Right kidney (tissue), 1 donor: ENCODE data around the gene PRKAG2.

ENCODE experiments used
- DNase-seq: peaks from one replicate; pipeline ENCODE4 v3.0.0-alpha.2; 2016

Gene PRKAG2

DNA sequence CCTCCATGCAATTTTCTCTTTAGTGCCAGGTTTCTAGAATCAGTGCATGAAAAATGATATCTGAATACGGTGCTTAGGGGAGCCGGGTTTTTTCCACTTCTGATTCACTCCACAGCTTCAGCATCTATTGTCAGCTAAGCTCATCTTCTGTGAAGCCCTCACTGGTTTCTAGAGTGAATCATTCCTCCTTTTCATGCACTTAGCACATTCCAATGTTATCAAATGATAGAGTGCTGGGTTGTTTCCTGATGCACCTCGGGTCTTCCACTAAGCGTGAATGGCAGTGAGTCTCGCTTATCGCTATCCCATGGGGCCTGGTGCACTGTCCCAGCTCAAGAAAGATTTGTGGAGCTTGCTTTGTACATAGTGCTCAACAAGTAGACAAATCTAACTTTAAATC lies 186.3 kb downstream of the PRKAG2 start:
- DNase-seq: no peak

DNA sequence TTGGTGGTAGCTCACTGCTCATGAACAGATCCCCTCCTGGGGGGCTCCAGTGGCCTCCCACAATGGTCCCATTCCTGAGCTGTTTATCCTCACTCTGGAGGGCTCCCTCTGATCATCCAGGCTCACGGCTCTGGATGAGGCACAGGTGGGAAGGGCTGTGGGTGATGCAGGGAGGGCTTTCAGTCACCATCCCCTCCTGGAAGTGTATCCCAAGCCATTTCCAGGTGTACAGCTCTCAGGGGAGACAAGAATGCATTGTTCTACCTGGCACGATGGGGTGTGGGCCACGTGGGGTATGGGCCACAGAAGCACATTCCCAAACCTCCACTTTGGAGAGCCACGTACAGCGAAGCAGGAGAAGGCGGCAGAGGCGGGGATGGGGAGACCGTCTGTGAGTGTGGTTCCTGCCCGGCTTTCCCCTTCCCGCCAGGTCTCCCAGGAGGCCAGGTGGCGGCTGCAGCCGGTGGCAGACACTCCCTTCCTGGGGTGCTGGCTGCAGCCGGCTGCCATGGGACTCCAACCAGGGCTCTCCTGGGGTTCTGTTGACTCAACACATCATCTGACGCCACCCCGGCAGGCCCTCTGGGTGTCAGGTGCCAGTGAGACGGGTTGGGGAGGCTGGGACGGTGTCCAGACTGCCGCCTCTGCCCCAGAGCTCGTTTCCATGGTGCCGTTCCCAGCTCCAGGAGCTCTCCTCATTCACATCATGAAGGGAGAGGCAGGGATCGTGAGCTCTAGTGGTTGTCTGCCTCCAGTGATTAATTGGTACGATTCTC lies 187.5 kb downstream of the PRKAG2 start:
- no peak for DNase-seq

DNA sequence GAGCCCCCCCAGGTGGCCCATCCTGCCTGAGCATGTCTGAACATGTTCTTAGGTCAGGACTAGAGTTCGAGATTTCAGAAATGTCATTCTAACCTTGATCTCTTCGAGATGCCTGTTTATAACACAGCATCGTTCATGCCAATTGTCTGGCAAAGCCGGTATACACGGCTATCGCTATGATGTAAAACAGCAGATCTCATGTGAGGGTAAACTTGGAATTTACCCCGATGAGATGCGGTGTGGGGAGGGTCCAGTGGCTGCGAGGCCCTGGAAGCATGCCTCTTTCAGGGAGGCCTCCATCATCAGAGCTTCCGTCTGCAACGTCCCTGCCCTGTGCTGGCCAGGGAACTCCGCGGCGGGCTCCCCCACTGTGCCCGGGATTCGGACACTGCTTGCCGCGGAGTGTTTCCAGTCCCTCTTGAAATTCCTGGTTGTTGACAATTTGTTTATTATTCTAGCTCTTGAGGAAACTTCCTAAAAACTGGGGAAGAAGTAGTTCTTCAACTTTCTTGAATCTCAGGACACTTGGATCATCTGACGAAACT lies 188.6 kb downstream of the PRKAG2 start:
- no peak for DNase-seq

DNA sequence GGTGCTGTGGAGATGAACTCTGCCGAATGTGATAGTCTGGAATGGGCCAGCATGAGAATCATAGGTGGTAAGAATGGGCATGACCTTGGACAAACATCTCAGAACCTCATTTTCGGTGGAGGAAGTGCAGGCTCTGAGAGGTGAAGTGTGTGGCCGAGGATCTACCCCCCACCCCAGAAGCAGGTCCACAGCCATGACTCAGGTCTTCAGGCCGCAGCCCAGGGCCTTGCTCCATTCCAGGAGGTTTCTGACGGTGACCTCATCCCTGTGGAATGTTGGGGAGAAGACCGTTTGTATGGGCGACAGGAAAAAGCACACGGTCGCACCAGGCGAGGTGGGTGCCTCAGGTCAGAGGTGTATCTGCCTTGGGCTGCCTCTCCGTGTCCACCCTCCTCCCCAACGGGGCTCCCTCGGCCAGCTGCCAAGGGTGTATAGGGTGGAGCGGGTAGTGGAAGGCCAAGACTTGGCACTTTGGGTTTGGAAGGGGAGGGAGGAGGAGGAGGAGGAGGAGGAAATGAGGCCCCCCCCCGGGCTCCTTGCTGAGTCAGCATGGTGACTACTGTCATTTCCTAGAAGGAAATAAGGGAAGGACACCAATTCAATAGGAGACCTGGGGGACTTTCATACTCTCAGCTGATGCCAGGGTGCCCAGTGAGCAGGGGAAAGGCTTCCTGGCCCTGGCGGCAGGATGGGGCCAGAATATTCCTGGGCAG lies 189.2 kb downstream of the PRKAG2 start:
- no peak for DNase-seq

DNA sequence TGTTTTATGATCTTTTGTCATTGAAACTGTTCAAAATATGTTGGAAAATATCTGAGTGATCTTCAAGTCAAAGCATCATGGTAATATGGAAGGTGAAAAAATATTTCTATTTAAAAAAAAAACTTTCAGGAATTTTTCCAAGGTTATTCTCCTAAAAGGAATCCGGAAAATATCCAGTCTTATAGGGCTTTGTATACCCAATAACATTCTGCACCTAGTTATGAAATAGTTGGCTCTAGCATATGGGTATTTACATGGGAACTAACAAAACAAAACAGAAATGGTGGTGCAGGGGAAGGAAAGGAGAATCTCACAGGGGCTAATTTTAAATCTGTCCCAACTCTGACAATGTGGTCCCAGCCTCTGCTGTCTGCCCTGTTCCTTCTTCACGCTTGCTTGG lies 190.1 kb downstream of the PRKAG2 start:
- no peak for DNase-seq

DNA sequence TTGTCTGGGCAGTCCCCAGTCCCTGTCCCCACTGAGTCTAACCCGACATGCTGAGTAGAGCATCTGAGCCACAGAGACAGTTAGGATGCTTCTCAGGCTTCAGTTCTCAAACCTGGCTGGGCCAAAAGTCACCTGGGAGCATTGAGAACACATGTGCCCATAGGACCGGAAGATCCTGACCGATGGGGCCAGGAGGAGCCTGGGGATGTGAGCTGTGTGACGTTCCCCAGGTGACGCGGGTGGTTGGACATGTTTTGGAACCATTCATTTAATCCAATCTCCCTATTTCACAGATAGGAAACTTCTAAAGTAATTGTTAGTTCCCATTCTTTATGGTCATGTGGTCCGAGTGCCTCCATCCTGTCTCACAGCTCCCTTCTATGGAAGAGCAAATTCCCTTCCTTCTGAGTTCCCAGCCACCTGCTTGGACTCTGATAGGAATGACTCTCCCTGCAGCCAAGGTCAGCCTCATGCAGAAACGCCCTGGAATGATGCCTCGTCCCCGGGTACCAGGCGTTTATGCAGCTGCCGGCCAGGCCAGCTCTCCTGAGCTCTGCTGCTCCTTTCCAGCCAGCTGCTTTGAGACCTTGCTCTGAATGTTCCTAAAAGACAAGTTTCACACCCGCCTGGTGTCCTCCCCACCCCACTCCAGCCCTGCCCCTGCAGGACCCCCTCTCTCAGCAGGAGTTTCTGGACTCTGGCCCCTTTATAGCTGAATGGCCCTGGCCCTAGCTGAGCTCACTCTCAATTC lies 190.7 kb downstream of the PRKAG2 start:
- no peak for DNase-seq

DNA sequence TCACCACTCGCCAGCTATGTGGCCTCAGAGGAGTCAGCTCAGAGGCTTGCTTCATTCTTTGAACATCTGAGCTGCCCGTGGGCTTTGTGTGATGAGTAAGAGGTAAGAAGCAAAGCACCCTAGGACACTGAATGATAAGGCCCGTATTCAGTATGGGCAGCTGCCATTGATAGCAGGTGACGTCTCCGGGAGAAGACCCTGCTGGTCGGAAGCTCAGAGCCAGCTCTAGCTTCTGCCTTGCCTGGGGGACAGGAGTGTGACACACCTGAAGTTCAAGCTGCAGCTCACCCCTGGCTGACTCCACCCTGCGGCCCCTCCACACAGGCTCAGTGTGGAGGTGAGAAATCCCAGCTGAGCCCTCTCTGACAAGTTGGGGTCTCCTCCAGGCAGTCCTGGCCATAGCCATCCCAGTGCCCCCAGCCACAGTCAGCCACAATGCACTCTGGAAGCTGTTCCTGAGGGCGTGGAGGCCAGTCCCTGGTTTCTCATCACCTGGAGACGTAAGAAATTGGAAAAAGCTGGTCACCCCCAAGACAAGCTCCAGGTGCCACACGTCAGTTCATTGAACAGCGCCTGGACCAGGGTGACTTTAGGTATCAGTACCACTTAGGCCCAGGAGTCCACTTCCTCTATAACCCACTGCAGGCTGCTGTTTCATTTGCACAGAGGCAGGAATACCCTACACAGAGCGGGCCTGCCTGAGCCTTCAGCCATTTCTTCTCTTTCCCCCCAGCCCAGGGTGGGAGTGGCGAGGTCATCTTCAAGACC lies 192.3 kb downstream of the PRKAG2 start:
- DNase-seq: no peak

DNA sequence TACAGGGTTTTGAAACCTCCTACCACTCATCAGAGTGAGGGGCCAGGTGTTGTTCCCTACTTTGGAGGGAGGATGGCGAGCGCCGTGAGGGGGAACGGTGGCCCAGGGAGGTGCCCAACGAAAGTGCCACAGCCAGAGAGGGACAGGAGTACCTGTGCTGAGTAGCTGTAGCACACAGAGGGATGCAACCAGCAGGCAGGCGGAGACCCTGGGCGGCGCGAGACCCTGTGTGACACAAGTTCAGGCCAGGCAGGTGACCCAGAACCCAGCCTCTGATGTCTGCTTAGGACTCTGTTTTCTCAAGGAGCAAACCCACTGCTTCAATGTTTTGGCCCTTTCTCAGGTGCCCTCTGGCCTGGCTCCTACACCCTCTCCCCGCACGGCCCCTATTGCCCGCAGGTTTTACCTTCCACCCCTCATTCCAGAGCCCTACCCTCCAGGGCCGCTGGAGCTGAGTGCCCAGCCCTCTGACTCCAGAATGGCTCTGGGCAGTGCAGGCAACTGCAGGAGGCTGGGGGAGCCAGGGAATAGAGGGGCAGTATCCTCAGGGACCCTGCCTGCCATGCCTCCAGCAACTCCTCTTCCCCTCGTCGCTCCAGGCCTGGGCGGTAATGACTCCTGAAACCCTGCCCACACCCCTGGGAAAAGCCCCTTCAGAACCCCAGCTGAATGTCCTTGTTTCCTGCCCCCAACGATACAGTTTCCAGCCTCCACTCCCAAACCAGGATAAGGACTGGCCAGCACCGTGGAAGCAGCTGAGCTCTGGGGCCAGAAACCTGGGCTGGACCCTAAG lies 193.1 kb downstream of the PRKAG2 start:
- DNase-seq: no peak

DNA sequence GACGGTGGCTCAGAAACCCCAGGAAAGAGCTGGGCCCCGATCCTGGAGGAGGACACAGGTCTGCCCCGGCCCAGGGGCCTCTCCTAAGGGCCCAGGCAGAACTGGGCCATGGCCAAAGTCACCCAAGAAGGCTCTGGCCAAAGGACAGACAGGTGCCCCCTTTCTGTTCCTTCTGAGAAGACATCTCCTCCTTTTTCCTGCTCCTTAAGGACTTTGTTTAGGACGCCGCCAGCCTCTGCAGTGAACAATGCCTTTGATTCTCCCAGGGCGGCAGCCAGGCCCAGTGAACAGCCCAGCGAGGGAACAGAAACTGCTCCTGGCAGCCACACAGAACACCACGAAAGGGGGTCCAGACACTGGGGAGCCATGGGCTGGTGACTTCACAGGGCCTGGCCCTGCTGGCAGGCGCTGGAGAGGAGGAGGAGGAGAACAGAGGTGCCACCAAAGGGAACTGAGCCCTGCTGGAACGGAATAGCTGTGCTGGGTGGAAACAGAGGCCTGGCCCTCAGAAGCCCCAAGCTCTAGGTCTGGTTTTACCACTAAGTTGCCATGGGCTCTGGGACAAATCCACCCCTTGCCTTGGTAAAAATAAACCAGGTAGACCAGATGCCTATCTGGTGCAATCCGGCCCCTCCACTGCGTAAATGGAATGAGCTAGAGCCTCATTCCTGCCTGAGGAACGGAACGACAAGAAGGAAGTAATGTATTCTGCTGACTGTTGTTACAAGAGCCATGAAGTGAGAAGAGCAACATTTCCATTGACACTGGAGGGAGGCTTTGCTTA lies 193.9 kb downstream of the PRKAG2 start:
- no peak for DNase-seq

DNA sequence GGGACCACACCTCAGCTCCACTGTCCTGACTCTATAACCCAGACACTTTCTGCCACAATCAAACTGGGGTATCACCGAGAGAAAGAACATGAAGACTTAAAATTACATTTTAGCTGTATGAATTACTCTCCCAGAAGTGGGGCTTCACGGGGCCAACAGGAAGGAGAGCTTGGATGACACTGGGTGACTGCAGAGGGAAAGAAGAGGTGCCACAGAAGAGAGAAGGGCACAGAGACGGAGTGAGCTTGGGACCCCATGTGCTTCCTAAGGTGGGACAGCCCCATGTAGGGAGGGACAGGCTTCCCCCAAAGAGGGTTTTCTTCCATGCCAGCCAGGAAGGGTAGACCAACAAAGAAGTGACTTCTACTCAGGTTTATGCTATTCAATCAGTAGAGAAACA lies 195.2 kb downstream of the PRKAG2 start:
- no peak for DNase-seq

DNA sequence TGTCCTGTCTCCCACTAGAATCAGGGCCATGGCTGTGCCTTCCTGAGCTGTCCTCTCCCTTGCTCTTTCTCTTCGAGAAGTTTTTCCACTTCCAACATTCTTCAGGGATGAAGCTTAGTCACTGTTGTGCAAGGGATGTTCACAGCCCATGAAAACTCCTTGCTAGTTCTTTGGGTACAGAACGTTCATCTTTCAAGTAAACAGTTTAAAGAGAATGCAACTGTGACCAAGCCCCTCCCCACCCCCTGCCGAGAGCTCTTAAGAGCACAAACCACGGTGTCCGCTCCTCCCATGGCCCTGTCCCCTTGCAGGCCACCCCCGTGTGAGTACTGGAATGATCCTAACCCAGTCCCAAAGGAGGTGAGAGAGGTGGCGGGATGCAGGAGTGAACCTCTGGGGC lies 196.1 kb downstream of the PRKAG2 start:
- no peak for DNase-seq

DNA sequence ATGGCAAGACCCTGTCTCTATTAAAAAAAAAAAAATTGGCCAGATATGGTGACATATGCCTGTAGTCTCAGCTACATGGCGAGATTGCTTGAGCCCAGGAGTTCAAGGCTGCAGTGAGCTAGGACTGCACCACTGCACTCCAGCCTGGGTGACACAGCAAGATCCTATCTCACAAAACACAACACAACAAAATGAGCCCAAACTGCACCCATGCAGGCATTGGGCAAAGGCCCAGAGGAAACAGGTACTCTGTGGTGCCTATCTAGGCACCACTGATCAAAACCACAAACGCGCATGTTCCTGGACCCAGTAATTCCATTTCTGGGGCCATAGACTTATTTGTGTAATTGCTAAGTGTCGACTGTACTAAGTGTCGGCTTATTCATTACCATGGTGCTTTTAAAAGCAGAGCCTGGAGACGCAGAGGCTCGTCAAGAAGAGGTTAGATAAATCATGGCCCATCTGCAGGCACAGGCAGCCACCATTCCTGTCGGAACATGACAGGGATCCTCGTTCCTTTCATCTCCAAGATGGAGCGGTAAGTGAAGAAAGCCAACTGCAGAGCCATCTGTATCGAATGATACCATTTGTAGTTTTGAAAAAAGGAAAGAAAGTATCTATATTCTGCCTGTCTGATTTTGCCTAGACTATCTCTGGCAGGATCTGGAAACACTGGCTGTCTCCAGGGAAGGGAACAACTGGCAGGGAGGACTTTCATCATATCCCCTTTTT lies 196.9 kb downstream of the PRKAG2 start:
- no peak for DNase-seq

DNA sequence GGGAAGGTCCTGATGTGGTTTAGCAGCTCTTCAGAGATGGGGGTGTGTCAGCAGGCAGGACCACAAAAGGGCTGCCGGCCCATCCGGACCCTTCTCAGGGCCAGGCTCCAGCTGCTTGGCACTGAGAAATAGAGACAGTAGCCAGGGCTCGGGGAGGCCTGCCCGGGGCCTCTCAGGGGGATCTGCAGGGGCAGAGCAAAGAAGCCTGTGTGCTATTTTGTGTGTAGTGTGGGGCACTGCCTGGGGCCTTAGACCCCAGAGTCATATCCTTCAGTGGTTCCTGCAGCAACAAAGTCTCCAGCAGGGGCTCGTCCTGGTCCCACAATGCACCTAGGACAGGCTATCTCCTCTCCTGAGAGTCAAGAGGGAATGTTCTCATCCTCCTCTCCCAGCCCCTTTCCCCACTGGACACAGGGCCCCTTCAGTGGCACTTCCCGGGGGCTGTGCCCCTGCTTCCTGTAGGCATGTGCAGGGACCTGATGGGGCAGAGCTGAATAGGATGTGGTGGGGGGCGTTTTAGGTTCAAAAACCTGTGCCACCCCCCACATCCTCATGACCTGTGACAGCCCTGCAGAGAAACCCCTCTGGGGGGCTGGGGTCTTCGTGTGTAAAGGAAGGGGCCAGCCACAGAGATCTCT lies 197.7 kb downstream of the PRKAG2 start:
- no peak for DNase-seq

DNA sequence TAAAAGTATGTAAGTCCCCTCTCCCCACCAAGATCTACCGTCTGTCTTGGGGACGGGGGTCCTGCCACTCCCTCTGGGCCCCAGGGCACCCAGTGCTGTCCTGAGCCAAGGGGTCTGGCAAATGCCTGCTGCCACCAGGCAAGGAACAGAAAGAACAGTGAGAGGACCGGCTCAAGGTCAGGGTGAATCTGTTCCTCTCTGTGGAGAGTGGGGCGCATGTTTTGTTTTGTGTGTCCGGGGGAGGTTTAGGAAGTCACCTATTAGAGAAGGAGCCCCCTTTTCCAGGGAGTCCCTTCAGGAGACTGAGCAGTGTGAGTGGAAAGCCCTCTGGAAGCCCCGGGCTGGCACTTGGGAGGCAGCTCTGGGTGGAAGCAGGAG lies 198.7 kb downstream of the PRKAG2 start:
- no peak for DNase-seq

DNA sequence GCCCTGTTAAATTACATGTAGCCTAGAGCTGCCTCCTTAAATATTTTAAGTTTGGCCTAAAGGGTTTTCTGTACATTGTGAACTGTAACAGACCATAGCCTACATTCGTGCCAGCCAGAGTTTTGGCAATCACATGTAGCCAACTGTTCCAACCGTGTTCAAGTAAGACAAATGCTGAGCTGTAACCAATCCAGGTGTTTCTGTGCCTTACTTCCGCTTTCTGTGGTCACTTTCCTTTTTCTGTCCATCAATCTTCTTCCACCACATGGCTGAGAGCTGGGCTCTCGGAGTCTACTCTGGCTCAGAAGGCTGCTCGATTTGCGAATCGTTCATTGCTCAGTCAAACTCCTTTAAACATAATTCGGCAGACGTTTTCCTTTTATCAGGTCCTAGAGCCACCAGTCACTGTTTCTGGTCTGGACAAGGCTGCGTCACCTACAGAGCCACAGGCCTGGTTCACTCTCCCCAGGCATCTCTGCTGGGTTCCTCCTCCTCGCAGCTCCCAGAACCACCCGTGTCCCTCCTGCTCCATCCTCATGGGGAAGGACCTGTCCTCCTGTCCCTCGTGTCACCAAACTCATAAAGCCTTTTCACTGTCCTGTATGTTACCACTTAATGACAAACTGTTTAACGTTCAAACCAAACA lies 199.2 kb downstream of the PRKAG2 start:
- no peak for DNase-seq

DNA sequence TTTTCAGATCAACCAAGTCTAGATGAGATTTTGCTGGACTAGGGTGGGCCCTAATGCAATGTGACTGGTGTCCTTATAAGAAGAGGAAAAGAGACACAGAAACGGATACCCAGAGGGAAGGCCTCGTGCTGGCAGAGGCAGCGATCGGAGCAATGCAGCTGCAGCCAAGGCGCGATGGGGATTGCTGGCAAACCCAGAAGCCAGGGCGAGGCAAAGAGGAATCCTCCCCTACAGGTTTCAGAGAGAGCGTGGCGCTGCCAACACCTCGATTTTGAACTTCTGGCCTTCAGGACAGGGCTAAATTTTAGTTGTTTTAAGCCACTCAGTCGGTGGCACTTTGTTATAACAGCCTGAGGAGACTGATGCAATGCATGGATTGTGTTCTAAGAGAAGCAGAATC lies 200.2 kb downstream of the PRKAG2 start:
- DNase-seq: no peak

DNA sequence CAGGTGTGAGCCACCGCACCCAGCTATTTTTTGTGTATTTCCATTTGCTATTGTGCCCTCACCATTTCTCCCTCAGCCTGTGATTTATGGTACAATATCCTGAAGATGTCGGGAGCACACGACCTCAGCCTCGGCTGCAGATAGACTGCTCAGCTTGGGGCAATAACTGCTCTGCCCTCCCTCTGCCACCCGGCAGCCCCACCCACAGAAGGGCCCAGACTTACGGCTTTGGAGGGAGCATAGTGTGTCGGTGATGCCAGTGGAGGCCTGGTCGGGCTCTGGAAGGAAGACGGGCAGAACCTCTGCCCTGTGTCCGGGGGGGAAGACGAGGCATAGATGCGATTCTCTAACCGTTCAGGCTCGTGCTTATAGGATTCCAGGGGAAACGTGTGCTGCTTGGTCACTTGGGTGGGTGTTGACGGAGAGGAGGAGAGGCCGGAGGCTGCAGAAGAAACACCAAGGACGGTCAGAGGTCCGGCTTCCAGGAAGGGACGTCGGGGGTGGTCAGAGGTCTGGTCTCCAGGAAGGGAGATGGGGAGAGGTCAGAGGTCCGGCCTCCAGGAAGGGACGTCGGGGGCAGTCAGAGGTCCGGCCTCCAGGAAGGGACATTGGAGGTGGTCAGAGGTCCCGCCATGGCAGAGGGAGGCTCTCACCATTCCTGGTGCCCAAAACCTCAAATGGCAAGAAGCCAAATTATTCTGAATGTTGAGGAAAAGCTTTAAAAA lies 201.6 kb downstream of the PRKAG2 start:
- no peak for DNase-seq
